HK-2 (cell line): Measurements from ENCODE around the gene CYP4A22.
"Not testable (repeated sequence)": the region's sequence is repeated elsewhere in the genome, so short reads cannot be mapped to it uniquely, and the experiment has no call there.

ENCODE experiments used
- DNase-seq: peaks from one replicate; pipeline ENCODE4 v3.0.0-alpha.2; 2018; ENCODE audit not compliant: unreplicated experiment

CYP4A22 gene

GRCh38 chr1:47137198-47137597 lies at the start of gene CYP4A22:
Gene CYP4A22, plus strand, starts transcription at chr1:47137441. Its CDS starts 45 bp downstream, at chr1:47137486.
- DNase-seq = no peak

GRCh38 chr1:47089356-47089755 lies 47.9 kb upstream of the CYP4A22 start:
- DNase-seq = peak; percentile 2

- DNase-seq = not testable (repeated sequence)
Measured at GRCh38 chr1:47091476-47091875, 45.8 kb upstream of the CYP4A22 start.

- DNase-seq = no peak
Measured at GRCh38 chr1:47104816-47105215, 32.4 kb upstream of the CYP4A22 start.

GRCh38 chr1:47106792-47107191 lies 30.4 kb upstream of the CYP4A22 start:
- no peak for DNase-seq

GRCh38 chr1:47107851-47108574 lies 29.2 kb upstream of the CYP4A22 start:
- DNase-seq = not testable (repeated sequence)

- not testable (repeated sequence) for DNase-seq
Measured at GRCh38 chr1:47109482-47109881, 27.8 kb upstream of the CYP4A22 start.

GRCh38 chr1:47113178-47113577 lies 24.1 kb upstream of the CYP4A22 start:
- no peak for DNase-seq

- DNase-seq = not testable (repeated sequence)
Measured at GRCh38 chr1:47121039-47121438, 16.2 kb upstream of the CYP4A22 start.

GRCh38 chr1:47124834-47125233 lies 12.4 kb upstream of the CYP4A22 start:
- not testable (repeated sequence) for DNase-seq

GRCh38 chr1:47126997-47127396 lies 10.2 kb upstream of the CYP4A22 start:
- not testable (repeated sequence) for DNase-seq

- no peak for DNase-seq
Measured at GRCh38 chr1:47128221-47128620, 9.0 kb upstream of the CYP4A22 start.

- DNase-seq = not testable (repeated sequence)
Measured at GRCh38 chr1:47128854-47129253, 8.4 kb upstream of the CYP4A22 start.

- DNase-seq = not testable (repeated sequence)
Measured at GRCh38 chr1:47129489-47130230, 7.6 kb upstream of the CYP4A22 start.

- not testable (repeated sequence) for DNase-seq
Measured at GRCh38 chr1:47132665-47133064, 4.6 kb upstream of the CYP4A22 start.

GRCh38 chr1:47137925-47138615 lies 829 bp downstream of the CYP4A22 start:
- DNase-seq = no peak

GRCh38 chr1:47140358-47140757 lies 3.1 kb downstream of the CYP4A22 start:
- not testable (repeated sequence) for DNase-seq

- not testable (repeated sequence) for DNase-seq
Measured at GRCh38 chr1:47143654-47144053, 6.4 kb downstream of the CYP4A22 start.

- not testable (repeated sequence) for DNase-seq
Measured at GRCh38 chr1:47146495-47146894, 9.3 kb downstream of the CYP4A22 start.

- DNase-seq = no peak
Measured at GRCh38 chr1:47147047-47147785, 10.0 kb downstream of the CYP4A22 start.

- not testable (repeated sequence) for DNase-seq
Measured at GRCh38 chr1:47149162-47149561, 11.9 kb downstream of the CYP4A22 start.

GRCh38 chr1:47156457-47156856 lies 19.2 kb downstream of the CYP4A22 start:
- not testable (repeated sequence) for DNase-seq
